Stimulated activated CD8-positive, alpha-beta memory T cell treated with anti-CD3 and anti-CD28 coated beads, Interleukin-15, amount 100 ng/mL, for 4 hours (primary cell): Measurements from ENCODE around the gene OR52N2.

Experiments
- DNase-seq, 2 donors: peaks; one replicate each; pipeline ENCODE4 v3.0.0-alpha.2; 2020; ENCODE audit warnings: low read depth in 2 of 2

Gene OR52N2

DNA sequence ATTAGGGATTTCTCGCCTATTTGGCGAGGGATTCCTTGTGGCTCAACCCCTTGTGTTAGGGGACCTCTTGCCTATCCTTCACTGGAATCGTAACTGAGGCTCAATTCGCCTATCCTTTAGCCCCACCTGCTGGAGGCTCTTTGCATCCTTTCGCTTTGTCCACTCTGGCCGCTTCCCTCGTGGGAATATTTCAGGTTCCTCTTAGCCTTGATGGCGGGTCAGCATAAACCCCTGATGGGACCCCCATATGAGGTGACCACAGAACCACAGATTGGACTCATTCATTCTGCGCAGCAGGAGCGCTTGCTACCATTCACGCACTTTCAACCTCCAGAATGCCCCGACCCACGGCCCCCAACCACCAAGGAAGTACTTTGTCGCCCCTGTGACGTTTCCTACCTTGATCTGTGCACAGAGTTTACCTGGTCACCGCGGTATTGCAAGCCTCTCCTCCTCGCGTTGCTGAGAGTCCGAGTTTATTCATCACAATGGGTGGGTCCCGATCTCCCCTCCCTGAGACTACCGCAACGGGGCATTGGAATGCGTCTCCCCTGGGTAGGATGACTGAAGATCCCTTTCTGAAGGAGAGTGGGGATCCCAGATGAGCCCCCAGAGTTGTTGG lies at the start of gene OR52N2:
Gene OR52N2, plus strand, starts transcription at position 425 of the 622 bp plus-strand sequence. CDS start 11,412 bp downstream, outside the sequence.
- peak; percentile 24 to 39 for DNase-seq

DNA sequence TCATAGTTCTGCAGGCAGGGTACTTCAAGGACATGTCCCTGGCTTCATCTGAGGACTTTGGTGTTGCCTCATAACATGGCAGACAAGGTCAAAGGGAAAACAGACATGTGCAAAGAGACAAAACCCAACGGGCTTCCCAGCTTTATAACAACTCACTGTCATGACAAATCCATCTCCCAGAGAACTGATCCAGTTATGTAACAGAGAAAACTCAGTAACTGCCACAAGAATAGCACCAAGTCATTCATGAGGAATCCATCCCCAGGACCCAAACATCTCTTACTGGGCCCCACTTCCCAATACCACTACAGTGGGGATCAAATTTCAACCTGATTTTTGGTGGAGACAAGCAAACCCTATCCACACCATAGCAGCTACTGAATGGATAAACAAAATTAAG lies 41.7 kb upstream of the OR52N2 start:
- DNase-seq = no peak

- no peak for DNase-seq
Measured at GRCh38 chr11:5783255-5783654, 25.5 kb upstream of the OR52N2 start, which contains the start of gene OR52N5. TSS of gene OR52N5 (minus strand) at chr11:5783355. CDS start at chr11:5778634, 4,721 bp downstream.

DNA sequence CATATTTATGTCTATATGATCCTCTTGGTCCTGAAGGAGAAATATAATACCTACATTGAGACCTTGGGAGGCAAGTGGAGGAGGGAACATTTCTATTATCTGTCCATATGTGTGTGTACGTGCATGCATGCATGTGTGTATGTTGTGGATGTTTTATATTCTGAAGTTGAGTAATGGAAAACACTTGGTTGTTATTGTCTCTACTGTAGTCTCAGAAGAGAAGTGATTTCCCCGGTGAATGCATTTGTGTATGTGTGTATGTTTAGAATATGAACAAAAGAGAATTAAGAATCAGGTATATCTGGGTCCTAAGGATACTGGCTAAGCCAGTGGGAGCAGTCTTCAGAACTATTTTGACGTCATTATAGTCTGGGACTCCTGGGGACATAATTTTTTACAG lies 17.6 kb upstream of the OR52N2 start, which contains the start of gene OR52N1:
Gene OR52N1, minus strand, starts transcription at position 101 of the 400 bp plus-strand sequence. CDS start 2,449 bp downstream, outside the sequence.
- no peak for DNase-seq

- no peak for DNase-seq
Measured at GRCh38 chr11:5796541-5796940, 12.2 kb upstream of the OR52N2 start.

DNA sequence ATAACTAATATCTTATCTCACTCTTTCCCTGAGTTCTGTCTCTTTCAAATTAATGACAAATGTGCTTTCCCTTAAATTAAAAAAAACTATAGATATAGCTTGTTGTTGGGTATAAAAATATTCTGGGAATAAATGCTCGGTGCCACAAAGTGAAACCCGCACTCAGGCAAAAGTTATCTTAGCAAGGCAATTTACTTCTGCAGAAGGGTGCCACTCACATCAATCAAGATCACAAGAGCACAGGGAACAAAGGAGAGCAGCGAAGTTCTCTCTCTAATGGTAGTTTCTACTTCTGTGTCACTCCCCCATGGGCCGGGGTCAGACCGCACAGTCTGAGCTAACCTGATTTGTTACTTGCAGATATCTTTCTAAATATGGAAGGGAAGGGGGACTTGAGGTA lies 4.7 kb upstream of the OR52N2 start:
- no peak for DNase-seq

DNA sequence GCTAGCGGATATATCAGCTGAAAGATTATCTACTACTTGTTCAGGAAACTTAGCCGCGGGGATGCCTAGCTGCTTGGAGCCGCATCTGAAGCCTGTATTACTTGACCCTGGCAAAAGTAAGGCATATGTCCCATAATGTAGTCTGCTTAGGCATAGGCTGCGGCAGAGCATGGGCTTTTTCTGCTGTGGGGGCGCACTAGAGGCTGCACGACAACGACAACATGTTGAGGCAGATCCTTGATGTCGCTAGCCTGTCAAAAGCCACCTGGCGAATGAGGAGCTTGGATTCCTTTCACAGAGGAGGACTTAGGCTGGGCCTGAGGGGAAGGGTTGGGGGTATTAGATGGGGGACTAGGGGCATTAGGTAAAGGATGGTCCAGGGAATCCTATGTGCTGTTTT lies 1.1 kb upstream of the OR52N2 start:
- no peak for DNase-seq

- no peak for DNase-seq
Measured at GRCh38 chr11:5809122-5809519, 397 bp downstream of the OR52N2 start.

DNA sequence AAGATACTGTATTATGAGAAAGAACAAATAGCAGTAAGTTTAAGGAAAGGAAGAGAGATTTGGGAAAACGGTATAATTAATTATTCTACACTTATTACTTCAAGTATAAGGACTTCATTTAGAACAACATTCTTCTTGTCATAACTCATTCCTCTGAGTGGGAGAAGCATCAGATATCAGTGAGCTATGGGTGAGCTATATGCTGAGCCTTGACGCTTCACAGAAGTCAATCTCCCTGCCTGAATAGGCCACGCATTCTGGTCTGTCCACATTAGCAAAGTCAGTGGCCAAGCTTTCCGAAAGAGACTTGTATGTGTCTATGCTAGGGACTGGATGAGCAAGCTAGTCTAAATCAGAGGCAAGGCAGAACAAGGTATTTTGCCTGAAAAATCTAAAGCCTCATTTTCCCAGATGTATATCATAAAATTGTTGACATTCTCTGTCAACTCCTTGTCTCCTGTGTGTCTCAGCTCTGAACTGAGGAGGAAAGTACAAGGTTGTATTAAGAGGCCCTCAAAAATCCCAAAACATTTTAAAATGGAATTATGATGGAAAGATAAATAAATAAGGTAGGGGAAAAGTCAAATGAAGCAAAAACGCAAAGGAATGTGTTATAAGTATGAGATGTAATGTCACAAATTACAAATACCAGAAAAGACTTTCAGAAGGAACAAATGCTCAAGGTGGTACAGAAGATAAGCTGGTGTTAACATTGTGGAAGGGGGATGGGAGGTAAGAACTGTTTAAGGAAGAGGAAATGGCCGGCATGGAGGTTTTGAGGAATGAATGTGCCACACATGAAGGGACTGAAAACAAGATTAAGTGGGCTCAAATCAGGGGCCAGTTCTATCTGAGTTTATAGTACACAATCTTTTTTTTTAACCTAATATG lies 1.4 kb downstream of the OR52N2 start:
- no peak for DNase-seq

- DNase-seq = no peak
Measured at GRCh38 chr11:5815534-5815933, 6.8 kb downstream of the OR52N2 start.

GRCh38 chr11:5818245-5818886 lies 9.6 kb downstream of the OR52N2 start:
- DNase-seq = no peak

DNA sequence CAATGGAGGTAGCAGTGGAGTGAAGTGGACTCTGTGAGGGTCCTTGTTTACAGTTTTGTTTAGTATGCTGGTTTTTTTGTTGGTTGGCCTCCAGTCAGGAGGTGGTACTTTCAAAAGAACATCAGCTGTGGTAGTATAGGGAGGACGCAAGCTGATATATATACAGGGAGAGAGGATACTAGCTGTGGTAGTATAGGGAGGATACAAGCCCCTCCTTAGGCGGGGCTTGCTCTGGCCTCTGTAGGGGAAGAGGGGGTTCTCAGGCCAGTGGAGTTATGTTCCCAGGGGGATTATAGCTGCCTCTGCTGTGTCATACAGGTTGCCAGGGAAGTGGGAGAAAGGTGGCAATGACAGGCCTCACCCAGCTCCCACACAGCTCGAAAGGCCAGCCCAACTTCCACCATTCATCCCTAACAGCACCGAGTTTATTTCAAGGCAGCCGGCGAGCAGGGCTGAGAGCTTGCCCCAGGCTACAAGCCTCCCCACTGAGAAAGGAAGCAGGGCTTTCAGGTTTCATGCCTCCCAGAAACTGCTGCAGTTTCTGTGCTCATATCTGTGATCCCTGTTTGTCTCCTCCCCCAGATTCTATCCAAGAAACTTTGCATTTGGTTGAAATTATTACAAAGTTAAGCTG lies 22.6 kb downstream of the OR52N2 start:
- no peak for DNase-seq

- no peak for DNase-seq
Measured at GRCh38 chr11:5833446-5833845, 24.7 kb downstream of the OR52N2 start.

DNA sequence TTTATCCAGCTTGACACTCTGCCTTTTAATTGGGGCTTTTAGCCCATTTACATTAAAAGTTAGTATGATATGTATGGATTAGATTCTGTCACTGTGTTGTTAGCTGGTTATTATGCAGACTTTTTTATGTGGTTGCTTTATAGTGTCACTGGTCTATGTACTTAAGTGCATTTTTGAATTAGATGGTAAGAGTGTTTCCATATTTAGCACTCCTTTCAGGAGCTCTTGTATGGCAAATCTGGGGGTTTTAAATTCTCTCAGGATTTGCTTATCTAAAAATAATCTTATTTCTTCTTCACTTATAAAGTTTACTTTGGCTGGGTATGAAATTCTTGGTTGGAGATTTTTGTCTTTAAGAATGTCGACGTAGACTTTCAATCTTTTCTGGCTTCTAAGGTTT lies 29.0 kb downstream of the OR52N2 start:
- DNase-seq = no peak

GRCh38 chr11:5841797-5842196 lies 33.1 kb downstream of the OR52N2 start, which contains the start of gene OR52E6:
TSS of gene OR52E6 (minus strand) at chr11:5841897. CDS start at chr11:5841897, 0 bp downstream.
- no peak for DNase-seq

- DNase-seq = no peak
Measured at GRCh38 chr11:5846701-5847100, 38.0 kb downstream of the OR52N2 start.

- DNase-seq = no peak
Measured at GRCh38 chr11:5847711-5848110, 39.0 kb downstream of the OR52N2 start.

- DNase-seq = no peak
Measured at GRCh38 chr11:5851002-5851401, 42.3 kb downstream of the OR52N2 start.

DNA sequence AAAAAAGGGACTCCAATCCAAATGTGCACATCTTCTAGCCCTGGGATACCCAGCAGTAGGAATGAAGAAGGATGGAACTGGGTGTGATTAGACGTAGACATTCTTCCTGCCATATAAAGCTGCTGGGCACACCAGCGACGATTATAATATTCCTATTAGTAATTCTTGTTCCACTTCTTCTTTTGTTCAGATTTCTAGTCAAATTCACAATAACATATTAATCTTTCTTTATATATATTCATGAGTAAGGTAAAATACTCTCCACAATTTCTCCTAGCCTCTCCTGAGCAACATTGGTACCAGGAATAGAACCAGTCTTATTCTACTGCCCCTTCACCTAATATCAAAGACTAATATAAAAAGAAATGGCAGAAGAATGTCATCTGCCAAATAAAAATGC lies 48.9 kb downstream of the OR52N2 start, which contains the start of gene OR52E8:
Gene OR52E8, minus strand, starts transcription at position 101 of the 400 bp plus-strand sequence. Its CDS starts 0 bp downstream, at position 101.
- no peak for DNase-seq

- no peak for DNase-seq
Measured at GRCh38 chr11:5865826-5866225, 57.1 kb downstream of the OR52N2 start.
